HG02623 (cell line): ENCODE measurements around the gene C10orf143.
"Not testable (repeated sequence)": the region's sequence is repeated elsewhere in the genome, so short reads cannot be mapped to it uniquely, and the experiment has no call there.

Experiments used
- ATAC-seq: cut with Tn5 transposase; IDR thresholded peaks from one replicate; pipeline ENCODE4 v1.9.1; 2021; ENCODE audit warnings: moderate library complexity; ENCODE audit not compliant: unreplicated experiment

C10orf143 gene

DNA sequence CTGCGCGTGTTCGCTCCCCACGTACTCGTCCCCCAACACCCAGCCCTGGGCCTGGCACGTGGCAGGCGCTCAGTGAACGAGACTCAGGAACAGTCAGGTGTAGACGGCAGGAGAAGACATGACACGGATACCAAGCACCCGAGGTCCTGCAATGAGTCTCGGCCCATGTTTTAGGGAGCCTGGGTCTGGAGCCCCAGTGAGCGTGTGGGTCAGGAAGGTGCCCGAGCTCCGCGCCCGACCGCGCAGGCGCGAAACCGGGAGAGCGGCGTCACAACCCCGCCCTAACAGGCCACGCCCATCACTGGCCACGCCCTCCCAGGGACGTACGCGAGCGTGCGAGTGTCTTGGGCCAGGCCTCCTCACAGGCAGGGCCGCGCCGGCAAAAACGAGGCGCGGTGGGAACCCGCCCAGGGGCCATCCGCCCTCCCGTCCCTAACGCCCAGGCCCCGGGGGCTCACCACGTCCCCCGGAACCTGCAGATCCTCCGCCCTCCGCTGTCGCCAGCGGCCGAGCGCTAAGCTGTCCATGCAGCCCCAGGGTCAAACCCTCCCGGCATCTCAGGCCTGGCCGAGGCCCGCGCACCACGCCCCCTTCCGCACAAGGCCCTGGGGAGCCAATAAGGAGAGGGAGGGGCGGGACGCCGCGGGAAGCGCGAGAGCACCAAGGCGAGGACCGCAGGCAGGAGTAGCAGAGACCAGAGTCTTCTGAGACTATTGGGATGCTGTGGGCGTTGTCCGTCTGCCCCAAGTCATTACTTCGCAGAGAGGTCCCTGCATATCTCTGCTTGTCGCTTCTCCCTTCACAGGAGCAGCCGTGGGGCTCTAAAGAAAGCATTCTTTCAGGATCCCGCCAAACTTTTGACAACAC, at the start of gene C10orf143:
Gene C10orf143 (minus strand): TSS at position 585 of the 867 bp plus-strand sequence. CDS start 58 bp downstream, at position 527.
- ATAC-seq: peak; percentile 78

DNA sequence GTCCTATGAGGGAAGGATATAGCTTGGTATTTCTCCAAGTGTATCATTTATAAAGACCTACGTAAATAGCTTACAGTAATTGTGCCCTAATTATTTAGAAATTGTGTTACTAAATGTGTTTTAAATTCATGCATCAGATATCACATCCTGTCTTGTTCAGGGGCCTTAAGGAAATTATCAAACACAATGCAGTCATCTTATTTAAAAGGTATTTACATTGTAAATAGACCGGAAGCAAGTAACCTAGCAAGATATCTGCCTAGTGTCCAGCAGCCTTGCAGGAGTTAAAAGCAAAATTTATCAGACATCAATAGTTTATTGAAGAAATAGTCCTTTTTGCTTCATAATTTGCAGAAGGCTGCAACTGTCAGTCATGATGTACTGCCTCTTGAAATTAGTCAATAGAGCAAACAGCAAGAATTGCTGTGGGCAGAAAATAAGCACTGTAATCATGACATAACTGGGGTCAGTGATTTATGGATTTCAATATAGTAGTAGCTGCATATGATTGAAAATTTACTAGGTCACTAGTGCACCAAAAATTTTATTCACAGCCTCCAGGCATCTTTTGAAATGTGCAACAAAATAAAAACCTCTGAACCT, 48.7 kb upstream of the C10orf143 start:
- no peak for ATAC-seq

DNA sequence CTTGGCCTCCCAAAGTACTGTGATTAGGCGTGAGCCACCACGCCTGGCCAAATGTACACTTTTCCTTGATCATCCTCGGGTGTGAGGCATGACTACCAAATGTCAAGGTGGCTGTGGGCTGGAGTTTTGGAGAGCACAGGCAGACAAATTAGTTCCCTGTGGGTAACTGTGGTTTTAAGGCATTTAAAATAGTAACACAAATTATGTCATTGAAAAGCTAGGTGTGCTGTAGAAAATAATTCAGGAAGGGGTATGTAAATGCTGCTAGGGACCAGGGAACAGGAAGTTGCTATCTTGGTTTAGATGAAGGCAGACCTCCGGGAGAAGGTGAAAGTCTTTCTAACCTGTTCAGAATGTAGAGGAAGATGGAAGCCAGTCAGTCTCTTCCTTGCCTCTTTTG, 35.4 kb upstream of the C10orf143 start:
- ATAC-seq: no peak

DNA sequence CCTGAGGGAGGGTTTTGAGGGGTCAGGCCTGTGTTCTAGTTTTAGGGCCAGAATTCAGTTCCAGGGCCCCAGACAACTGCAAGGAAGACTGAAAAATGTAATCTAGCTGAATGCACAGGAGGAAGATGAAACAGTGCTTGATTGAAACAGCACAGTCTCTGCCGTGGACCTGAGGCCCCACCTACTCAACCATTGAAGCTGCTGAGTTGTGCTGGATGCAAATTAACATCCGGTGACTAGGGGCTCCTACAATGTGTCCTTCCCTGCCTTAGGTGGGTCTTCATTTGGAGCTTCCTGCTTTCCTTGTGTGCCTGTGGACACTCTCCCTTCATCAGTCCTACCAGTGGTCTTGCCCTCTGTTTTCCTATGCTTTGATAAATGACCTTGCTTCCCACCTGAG, 31.2 kb upstream of the C10orf143 start:
- ATAC-seq: peak; percentile 84

DNA sequence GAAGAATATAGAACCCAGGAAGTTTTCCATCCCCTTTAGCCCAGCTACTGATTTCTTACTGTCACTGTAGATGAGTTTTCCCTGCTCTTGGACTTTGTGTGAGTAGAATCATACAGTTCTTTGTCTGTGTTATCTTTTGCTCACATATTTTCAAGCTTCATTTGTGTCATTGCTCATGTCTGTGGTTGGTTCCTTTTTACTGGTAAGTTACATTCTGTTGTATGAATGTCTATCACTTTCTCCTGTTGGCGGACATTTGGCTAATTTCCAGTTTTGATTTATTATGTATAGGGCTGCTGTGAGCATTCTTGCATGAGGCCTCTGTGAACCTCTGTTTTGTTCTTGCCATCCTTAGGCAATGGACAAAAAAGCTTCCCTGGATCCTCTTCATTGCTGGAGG, 30.8 kb upstream of the C10orf143 start:
- peak; percentile 18 for ATAC-seq

DNA sequence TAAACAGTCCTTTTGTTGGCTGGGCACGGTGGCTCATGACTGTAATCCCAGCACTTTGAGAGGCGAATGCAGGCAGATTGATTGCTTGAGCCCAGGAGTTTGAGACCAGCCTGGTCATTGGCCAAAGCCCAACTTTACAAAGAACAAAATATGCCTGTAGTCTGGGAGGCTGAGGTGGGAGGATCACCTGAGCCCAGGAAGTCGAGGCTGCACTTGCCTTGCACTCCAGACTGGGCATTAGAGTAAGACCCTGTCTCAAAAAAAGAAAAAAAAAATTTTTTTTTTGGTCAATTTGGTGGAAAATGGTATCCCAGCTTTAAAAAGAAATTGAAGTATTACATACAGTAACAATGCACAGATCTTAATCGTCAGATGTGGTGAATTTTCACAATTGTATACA, 30.4 kb upstream of the C10orf143 start:
- ATAC-seq: no peak

DNA sequence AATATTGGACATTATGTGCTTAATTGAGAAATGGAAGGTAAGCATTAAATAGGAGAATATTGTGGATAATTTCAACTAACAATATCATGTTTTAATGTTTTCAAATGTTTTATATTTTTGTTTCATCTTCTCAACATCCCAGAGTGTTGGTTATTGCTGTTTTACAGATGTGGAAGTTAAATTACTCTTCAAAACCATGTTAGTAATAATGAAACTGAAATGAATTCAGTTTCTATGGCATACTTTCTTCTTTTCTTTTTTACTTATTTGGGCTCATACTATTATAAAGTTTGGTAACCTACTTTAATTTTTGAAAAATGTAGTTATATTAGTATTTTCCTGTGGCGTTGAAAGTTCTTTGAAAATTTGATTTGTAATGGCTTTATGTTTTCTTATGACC, 29.8 kb upstream of the C10orf143 start:
- ATAC-seq: no peak

DNA sequence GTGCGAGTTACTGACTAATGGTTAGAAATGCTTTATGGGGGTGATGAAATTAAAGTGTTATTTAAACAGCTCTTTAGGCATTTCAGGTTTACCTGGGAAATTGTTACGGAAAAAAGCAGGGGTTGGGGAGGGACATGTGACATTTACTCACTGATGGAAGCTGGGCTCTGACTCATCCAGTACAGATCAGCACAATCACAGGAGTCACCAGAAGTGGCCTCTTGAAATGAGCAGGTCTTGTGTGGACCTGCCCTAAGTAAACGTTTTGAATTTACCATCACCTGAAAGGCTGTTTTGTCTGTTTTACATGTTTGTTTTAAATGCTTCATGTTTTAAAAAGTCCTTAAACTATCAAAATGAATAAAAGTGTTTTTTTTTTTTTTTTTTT, 27.8 kb upstream of the C10orf143 start:
- ATAC-seq: no peak

DNA sequence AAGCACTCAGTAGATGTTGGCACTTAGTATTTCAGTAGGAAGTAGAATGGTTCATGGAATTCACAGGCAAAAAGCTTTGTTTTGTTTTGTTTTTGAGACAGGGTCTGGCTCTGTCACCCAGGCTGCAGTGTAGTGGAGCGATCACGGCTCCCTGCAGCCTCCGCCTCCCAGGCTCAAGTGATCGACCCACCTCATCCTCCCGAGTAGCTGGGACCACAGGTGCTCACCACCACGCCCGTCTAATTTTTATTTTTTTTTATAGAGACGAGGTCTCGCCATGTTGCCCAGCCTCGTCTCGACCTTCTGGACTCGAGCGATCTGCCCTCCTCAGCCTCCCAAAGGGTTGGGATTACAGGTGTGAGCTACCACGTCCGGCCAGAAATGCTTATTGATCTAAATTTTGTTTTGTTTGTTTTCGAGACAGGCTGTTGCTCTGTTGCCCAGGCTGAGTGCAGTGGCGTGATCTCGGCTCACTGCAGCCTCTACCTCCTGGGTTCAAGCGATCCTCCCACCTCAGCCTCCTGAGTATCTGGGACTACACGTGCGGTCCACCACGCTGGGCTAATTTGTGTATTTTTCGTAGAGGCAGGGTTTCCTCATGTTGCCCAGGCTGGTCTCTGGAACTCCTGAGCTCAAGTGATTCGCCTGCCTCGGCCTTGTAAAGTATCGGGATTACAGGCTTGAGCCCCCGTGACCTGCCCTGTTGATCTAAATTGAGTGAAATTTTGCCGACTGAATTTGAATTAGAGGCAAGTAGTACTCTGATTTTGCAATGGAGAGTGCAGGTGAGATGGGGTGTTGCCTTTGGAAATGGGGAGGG, 27.2 kb upstream of the C10orf143 start:
- no peak for ATAC-seq

DNA sequence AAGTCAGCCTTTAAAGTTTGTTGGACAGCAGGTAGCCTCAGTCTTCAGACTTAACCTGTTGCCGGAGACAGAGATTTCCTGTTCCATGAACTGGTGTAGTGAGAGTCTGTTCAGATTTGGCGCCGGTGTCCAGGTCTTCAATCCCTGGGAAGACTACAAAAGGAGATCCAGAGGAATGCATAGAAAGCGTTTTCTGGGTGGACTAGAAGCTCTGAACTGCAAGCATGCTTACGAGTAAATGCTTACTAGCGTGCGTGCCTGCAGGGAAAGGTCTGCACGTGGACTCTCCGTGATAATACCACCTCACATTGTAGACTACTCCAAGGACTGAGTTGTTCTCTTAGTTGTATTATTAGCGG, 26.4 kb upstream of the C10orf143 start:
- ATAC-seq: no peak

DNA sequence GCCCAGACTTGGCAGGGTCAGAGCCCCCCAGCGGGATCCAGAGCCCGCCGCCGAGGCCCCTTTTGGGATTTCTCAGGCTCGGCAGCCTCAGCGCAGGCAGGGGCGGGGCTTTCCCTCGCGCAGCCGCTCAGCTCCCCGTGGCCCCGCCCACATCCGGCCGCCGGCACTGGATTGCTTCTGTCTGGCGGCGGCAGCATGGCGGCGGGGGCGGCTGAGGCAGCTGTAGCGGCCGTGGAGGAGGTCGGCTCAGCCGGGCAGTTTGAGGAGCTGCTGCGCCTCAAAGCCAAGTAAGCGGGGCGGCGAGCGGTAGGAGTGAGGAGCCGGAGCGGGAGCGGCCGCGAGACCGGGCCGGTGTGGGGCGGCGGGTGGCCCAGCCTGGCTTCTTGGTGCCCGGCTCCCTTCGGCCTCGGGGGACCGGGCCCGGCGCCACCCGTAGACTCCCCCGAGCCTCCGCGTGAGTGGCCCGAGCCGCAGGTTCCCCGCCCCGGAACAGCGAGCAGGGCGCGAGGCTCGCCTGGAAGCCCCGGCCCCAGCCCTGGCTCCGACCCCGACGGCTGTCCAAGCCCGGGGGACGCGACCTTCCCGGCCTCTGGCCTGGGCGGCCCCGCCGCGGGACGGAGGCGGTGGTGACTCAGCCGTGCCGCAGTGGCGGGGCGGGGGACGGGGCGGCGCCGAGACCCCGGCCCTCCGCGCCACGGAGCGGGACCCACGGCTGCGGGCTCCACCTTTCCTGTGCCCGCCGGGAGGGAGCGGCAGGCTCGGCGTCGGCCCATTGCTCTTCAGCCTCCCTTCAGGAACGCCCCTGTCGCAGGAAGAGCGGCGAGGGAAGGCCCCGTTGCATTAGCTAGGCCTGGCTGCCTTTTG, 25.8 kb upstream of the C10orf143 start, which contains the start of gene GLRX3:
Gene GLRX3 (plus strand): TSS at position 166 of the 864 bp plus-strand sequence. CDS start 30 bp downstream, at position 196.
- peak; percentile 84 for ATAC-seq

DNA sequence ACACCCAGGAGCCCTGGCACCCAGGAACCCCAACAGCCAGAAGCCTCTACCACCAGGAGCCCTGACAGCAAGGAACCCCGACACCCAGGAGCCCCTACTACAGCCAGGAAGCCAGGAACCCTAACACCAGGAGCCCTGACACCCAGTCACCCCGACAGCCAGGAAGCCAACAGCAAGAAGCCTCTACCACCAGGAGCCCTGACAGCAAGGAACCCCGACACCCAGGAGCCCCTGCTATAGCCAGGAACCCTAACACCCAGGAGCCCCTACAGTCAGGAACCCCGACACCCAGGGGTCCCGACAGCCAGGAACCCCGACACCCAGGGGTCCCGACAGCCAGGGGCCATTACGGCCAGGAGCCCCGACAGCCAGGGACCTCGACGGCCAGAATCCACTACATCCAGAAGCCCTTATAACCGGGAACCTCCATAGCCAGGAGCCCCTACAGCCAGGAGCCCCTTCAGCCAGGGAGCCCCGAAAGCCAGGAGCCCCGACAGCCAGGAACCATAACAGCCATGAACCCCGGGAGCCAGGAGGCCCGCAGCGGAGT, 25.1 kb upstream of the C10orf143 start:
- ATAC-seq: peak; percentile 1

DNA sequence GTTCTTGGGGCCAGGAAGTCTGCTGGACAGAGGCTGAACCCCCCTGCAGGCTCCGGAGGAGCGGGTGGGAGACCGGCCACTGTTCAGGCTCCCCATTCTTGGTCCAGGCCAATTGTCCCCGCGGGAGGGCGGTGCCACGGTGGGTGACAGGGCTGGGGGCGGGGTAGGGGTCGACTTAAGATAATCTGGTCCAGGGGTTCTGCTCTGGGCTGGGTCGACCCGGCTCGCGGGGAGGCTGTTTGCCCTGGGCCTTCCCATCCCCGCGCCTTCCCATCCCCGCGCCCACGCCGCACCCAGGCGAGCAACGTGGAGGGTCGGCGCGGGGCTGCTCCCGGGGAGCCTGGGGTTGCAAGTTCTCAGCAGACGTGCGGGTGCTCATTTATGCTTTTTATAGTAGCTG, 18.3 kb upstream of the C10orf143 start:
- no peak for ATAC-seq

DNA sequence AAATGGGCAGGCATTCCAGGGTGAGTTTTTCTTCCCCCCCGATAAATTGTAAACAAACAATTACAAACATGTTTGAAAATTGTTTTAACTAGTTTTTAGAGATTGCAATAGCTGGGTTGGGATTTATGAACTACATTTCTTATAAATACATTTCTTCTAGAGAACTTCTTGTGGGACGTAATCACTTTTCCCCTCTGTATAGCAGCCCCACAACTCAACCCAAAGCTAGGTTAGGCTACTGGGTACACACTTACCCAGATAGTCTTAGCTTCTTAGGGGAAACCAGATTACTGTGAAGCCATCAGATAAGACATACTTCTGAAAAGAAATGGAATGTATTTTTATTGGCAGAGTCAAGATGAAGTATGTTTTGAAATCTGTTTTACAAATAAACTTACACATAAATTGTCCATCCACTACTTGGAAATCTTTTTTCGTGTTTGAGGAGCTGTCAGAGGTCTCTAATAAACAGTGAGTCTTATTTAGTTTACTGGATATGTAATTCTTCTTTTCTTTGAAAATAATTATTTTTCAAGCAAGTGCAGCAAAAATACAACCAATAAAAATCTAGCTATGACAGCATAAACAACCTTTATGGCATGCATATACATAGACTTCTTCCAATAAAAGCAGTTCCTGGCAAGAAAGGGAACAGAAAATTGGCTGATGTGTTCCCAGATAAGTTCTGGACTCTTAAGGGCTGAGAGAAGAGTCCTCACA, 17.6 kb upstream of the C10orf143 start:
- ATAC-seq: no peak

DNA sequence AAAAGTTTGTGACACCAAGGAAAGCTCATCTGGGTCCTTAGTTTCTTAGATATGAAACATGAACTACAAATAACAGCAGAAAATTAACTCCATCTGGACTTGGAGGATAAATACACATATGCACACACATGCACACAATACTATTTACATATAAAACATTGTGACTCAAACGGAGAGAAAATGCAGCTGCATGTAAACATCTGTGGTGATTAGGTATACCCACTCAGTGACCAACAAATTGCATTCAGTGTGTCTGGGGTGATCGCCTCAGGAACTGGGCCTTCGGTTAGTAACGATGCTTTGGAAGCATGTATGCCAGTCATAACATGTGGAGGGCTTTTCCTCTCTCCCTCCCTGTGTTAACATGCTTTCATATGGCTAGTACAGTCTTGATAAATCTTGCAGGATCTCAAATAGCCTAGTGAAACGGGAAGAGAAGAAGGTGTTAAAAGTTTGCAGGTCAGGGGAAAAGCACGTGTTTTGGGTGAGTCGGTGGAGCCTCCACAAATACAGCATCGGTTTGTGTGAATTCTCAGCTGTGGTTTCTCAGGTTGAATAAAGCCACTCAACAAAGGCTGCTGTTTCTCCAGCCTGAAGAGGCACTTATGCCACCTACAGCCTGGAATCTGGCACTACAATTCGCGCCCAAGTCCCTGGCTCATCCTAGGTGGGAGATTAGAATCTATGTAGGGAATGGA, 16.9 kb upstream of the C10orf143 start:
- peak; percentile 98 for ATAC-seq

DNA sequence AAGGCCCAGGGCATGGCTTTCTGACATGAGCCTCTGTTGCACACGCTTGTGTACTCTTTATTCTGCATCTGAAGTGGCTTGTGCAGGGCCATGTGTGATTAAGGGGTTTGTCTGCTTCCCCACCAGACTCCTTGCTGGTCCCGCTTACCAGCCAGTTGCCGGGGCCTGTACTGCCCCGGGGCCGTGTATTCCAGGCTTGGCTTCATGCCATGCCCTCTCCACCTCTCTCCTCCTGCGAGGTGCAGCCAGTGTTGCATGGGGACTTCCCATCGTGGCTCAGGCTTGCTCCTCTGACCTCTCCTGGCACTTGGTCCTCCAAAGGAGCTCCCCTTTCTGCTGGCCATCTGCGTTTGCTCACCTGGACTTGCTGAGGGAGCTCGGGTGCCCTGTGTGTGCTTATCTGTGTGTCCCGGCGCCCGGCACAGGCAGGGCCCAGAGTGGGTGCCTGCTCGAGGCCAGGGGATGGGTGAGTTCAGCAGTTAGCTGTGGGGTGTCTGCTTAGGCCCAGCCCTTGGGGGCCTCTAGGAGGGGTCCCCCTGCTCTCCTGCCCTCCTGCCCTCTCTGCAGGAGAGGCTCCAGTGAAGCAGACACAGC, 11.0 kb upstream of the C10orf143 start:
- no peak for ATAC-seq

DNA sequence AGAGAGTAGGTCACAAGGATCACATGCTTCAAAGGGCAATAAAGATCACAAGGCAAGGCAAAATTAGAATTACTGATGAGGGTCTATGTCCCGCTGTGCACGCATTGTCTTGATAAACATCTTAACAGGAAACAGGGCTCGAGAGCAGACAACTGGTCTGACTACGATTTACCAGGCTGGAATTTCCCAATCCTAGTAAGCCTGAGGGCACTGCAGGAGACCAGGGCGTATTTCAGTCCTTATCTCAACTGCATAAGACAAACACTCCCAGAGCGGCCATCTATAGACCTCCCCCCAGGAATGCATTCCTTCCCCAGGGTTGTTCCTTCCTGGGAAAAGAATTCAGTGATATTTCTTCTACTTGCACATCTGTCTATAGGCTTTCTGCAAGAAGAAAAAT, 6.9 kb upstream of the C10orf143 start:
- ATAC-seq: not testable (repeated sequence)

DNA sequence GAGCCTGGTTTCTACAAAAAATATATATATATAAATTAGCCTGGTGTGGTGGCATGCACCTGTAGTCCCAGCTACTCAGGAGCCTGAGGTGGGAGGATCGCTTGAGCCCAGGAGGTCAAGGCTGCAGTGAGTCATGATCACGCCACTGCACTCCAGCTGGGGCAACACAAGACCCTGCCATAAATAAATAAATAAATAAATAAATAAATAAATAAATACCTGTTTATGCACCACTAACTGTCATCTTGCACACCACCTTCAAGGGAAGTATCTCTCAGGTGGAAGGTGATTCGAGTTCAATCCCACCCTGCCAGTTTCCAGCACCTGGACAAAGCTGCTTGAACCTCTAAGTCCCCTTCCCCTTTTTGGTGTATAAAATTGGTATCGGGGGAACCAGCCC, 6.3 kb upstream of the C10orf143 start:
- not testable (repeated sequence) for ATAC-seq

DNA sequence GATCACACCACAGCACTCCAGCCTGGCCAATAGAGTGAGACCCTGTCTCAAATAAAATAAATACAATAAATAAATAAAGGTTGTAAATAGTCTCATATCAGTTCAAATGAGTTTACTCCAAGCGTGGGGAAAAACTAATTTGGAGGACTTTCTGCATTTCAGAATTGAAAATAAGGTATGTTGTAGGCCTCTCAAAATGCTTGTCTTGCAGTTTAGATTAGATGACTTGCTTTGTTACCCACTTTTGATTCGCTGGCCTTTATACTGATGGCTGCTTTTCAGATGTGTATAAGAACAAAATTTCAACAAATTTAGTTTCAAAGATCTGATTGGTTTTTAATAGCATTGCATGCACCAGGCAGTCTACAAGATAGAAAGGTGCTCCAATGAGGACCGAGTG, 2.2 kb upstream of the C10orf143 start:
- ATAC-seq: no peak
